Activated CD4-positive, alpha-beta T cell treated with anti-CD3 and anti-CD28 coated beads, Interleukin-2, Interleukin-4, amounts not matched to agents 100 ng/mL and 50 ng/mL, durations not matched to agents 16 hours and 8 hours (primary cell): ENCODE results near the gene MLLT3.

Source experiments
- DNase-seq: peaks from one replicate; pipeline ENCODE4 v3.0.0-alpha.2; 2020; ENCODE audit warnings: low spot score

MLLT3 gene

DNA sequence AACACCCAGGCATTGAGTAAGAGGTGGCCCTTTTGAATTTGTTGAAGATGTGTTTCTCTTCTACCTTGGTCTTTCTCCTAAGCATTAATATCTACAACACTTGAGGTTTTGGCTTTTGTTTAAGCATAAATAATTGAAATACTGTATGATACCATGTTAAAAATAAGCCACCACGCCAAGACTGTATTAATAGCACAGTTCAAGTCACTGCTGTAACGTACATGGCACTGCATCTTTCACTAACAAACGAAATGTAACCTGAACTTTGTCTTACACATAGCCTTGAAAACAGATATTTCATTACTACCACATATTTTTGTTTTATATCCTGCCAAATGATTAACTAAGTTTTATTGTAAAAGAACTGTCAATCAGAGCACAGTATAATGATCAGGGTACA lies 112.8 kb downstream of the MLLT3 start:
- no peak for DNase-seq

- peak; percentile 67 for DNase-seq
Measured at GRCh38 chr9:20508242-20508641, 114.1 kb downstream of the MLLT3 start.

DNA sequence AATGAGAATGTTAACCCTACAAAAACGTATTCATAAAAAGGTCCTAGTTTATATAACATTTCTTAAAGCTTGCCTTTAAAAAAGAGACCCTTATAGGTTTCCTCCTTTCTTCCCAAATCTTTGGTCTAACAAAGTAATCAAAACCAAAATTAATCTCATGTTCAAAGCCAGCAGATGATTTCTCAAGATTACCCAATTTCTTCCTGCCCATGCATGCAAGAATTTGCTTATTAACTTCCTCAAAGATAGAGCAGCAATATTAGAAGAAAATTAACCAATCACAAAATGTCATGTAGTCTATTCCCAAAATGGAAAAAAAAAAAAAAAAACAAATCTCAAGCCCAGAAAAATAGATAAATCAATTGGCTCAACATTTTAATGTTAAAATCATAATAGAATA lies 114.9 kb downstream of the MLLT3 start:
- no peak for DNase-seq

- DNase-seq: no peak
Measured at GRCh38 chr9:20506099-20506900, 116.0 kb downstream of the MLLT3 start.

GRCh38 chr9:20505574-20505973 lies 116.7 kb downstream of the MLLT3 start:
- no peak for DNase-seq

DNA sequence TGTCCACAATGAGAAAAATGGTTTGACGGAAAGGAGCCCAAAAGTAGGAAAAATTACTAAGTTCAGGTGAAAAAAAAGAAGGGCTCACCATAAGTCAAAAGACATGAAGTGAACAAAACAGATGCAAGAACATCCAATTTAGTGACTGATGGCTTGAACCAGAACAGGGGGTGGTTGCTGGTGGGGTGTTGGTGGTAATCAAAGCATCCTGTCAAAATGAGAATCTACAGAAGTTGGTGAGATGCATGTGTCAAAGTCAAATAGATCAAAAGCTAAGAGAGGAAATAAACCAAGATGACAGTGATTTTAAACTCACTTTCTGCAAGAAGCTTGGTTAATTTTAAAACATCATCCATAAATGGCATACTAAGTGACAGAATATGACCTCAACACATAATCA lies 117.4 kb downstream of the MLLT3 start:
- peak; percentile 22 for DNase-seq

DNA sequence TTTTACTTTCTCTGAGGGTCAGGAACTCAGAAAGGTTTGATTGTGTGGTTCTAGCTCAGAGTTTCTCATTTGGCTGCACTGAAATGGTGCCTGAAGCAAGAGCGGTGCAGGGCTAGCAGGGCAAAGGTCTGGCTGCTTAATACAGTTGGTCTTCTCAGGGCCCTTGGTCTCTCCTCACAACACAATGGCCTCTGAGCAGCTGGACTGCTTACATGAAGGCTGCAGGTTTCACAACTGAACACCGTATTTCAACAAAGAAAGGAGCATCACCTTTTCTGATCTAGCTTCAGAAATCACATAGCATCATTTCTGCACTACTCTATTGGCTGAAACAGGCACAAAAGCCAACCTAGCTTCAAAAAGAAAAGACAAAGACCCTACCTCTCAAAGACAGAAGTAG lies 122.2 kb downstream of the MLLT3 start:
- DNase-seq: no peak

DNA sequence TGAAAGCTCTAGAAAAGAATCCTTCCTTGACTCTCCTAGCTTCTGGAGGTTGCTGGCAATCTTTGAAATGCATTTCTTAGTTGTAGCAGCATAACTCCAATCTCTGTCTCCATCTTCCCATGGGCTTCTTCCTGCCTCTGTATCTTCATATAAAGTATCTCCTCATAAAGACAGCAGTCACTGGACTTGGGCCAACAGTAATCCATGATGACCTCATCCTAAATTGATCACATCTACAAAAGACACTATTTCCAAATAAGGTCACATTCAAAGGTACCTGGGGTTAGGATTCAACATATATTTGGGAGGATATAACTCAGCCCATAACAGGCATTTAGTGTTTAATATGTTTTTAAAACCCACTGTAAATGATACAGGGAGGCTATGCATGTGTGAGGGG lies 123.3 kb downstream of the MLLT3 start:
- no peak for DNase-seq

GRCh38 chr9:20496328-20496727 lies 126.0 kb downstream of the MLLT3 start:
- DNase-seq: no peak

DNA sequence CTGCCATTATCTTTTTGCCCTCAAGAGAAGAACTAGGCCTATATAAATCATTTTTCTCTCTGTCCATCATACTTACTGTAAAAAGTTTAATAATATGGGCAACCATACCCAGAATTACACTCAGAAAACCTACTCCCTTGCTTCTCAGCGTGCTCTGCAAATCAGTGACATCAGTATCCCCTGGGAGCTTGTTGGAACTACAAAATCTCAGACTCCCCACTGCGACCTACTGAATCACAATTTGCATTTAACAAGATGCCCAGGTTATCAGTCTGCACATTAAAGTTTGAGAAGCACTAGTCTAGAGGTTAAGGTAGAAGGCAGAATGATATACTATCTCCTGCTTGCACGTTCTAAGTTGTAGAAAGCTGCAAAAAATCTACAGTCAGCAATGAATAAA lies 127.2 kb downstream of the MLLT3 start:
- DNase-seq: no peak

DNA sequence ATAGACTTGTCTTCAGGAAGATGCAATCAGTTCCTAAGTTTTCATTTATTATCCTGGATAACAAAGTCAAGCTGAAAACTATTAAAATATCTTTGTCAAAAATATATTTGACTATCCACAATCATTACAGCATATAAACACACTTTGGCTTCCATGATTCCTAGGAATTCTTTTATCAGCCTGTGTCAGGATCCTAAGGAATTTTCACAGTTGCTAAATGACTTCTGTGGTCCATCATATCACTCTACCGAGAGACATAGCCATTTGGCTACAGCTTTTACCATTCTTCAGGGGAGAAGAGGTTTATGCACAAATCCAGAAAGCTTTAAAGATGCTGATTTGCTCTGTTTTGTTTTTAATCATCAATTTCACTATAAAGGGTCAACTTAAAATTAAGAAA lies 128.3 kb downstream of the MLLT3 start:
- no peak for DNase-seq

- DNase-seq: no peak
Measured at GRCh38 chr9:20492772-20493171, 129.5 kb downstream of the MLLT3 start.

DNA sequence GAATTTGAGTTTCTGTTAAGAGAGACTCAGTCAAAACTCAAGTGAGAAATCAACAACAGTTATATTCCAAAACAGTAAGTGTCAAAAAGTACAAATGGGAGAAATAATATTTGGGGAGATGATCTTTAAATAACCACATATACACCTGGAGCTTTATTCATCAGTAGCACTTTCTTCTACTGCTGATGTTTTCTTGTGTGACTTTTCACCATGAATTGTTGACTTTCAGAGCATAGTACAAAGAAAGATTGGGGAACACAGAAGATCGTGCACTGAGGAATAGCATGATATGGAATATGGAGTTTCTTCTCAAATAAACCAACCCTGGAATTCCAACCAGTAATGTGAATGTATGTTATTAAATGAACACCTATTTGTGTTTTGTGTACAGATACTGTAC lies 130.7 kb downstream of the MLLT3 start:
- DNase-seq: no peak

- DNase-seq: no peak
Measured at GRCh38 chr9:20490246-20490834, 132.0 kb downstream of the MLLT3 start.

DNA sequence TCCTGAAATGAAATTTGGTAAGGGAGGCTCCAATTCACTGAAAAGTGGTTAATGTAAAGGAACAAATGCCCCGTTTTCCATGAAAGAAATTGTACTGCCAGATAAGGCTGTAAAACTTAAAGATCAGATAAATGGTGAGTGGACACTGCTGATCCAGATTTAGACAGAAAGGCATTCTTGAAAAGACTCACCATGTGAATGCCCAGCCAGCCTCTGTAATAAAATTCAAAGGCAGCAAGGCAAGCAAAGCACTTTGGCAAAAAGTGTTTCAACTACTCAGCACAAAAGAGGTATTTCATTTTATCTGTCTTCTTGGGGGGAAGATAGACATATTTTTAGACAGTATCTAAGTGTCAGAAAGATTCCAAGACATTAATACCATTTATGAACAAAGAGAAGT lies 133.6 kb downstream of the MLLT3 start:
- DNase-seq: no peak

GRCh38 chr9:20486552-20486951 lies 135.7 kb downstream of the MLLT3 start:
- DNase-seq: no peak

GRCh38 chr9:20481437-20481836 lies 140.9 kb downstream of the MLLT3 start:
- no peak for DNase-seq

GRCh38 chr9:20480249-20480648 lies 142.1 kb downstream of the MLLT3 start:
- no peak for DNase-seq

DNA sequence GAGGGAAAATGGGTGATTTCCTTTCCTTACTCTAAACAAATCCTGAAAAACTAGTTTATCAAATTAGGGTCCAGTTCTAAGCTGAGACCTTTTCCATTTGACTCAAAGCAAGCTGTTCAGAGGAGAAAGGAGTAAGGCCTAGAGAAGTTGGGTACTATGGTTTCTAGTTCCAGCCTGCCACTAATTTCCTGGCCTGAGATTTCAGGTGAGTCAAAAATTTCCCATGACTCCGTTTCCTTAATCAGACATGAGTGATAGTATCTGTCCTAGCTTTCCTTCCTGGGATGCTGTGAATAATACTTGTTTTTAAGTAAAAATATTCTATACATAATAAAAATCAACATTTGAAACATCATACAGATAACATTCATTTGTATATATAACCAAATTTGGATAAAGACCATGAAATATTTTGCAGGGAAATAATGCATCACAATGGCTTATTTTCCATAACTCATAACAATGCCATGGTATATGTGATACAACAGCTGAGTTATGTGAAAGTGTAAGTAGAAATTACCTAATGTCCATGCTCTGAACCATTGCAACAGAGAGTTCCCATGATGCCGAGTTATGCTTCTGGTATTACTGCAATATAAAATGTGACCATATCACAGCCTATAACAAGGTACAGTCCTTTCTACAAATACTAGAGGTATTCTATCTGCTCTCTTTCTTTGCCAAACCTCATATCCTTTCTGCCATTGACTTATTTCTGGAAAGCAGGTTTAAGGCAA lies 142.7 kb downstream of the MLLT3 start:
- no peak for DNase-seq

DNA sequence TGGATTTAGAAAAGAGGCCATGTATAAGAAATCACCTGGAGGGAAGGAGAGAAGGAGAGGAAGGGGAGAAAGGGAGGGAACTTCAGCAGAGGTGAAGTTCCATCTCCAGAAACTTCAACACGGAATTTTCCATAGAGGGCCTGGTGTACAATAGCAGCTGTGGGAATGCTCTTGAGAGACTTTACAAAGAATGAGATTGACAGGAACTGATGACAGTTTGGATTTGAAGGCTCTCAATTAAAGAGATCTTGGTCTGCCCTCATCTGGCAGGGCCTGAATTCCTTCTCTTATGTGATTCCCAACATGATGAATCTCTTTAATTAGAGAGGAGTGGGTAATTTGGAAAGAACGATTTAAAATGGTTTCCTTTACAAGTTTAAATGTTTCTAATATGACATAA lies 143.5 kb downstream of the MLLT3 start:
- no peak for DNase-seq

- DNase-seq: no peak
Measured at GRCh38 chr9:20477940-20478620, 144.2 kb downstream of the MLLT3 start.

GRCh38 chr9:20476912-20477521 lies 145.3 kb downstream of the MLLT3 start:
- no peak for DNase-seq
